HCT116 (cell line): ENCODE results near the gene CAMK2N2. TPM values are rescaled to one million over a fixed set of nuclear protein-coding genes. Genes with fewer than 3 reads are reported as not detected.

Experiments
- ATAC-seq: fragments of 200-7000 bp; cut with Tn5 transposase; 2 replicates; pipeline ENCODE4 v1.9.1; 2020; ENCODE audit warnings: mild to moderate bottlenecking, moderate library complexity
- BruUV-seq: library from RNA; stranded (reverse); fragments of 400-500 nt; replicated peaks from 2 replicates; lab custom pipeline; 2021; lab: Mats Ljungman, UMichigan
- CTCF ChIA-PET: fragments of 300-600 bp; sonication (Branson Sonifier 250); formaldehyde crosslinking; loops from one replicate; lab custom pipeline; 2021; ENCODE audit warnings: antibody characterized with exemption; lab: Charles Lee
- POLR2A ChIA-PET: fragments of 300-600, 350-600 bp; sonication (Branson Sonifier 250); formaldehyde crosslinking; loops from one replicate; lab custom pipeline; 2021; ENCODE audit warnings: antibody characterized with exemption; lab: Charles Lee
- RAD21 ChIA-PET, 2 experiments: fragments of 300-600 bp; sonication (Branson Sonifier 250); formaldehyde crosslinking; loops; one replicate each; lab custom pipeline; 2023; ENCODE audit warnings: low total read pairs in 2 of 2; ENCODE audit not compliant: uncharacterized antibody in 2 of 2, unreplicated experiment in 2 of 2, low non-redundant PET in 1 of 2; lab: Charles Lee
- DNase-seq: peaks from one replicate; pipeline ENCODE4 v3.0.0-alpha.2; 2010; ENCODE audit warnings: low read depth, low spot score
- H2AFZ ChIP-seq: fragments of 200-600 bp; shearing (Covaris generic), sonication (generic); 2 replicates; pipeline ENCODE4 v1.6.1; 2017; ENCODE audit warnings: low read depth, mixed run types, mixed read lengths, antibody characterized with exemption, low read length; ENCODE audit not compliant: poor library complexity, severe bottlenecking
- H3K27ac ChIP-seq: 2 replicates; pipeline ENCODE4 v1.5.1; 2012; ENCODE audit warnings: low read depth, low read length
- H3K27me3 ChIP-seq: fragments of 200-600 bp; sonication (generic); 2 replicates; pipeline ENCODE4 v1.6.1; 2016; ENCODE audit warnings: mixed run types, low read length, mixed read lengths; ENCODE audit not compliant: insufficient read depth
- H3K36me3 ChIP-seq, 2 experiments: fragments of 200-500 bp in 1 of 2; fragments of 200-600 bp in 1 of 2; sonication (Bioruptor generic) in 1 of 2; sonication (generic) in 1 of 2; 2 replicates each; pipeline versions ENCODE4 v1.5.1 to v1.6.1; 2014 to 2016; ENCODE audit warnings: low read length in 2 of 2, inconsistent platforms in 1 of 2, mixed read lengths in 1 of 2, mixed run types in 1 of 2; ENCODE audit not compliant: insufficient read depth in 2 of 2, control insufficient read depth in 1 of 2
- H3K4me1 ChIP-seq, 2 experiments: fragments of 200-600 bp in 1 of 2; sonication (generic) in 1 of 2; 2 replicates each; pipeline versions ENCODE4 v1.5.1 to v1.6.1; 2012 to 2017; ENCODE audit warnings: low read length in 2 of 2, inconsistent platforms in 1 of 2, mild to moderate bottlenecking in 1 of 2, mixed read lengths in 1 of 2, mixed run types in 1 of 2, moderate library complexity in 1 of 2; ENCODE audit not compliant: insufficient read depth in 2 of 2, control insufficient read depth in 1 of 2
- H3K4me2 ChIP-seq: fragments of 200-600 bp; sonication (generic); 2 replicates; pipeline ENCODE4 v1.6.1; 2017; ENCODE audit warnings: mixed run types, low read length, mixed read lengths
- H3K4me3 ChIP-seq, 2 experiments: fragments of 200-600 bp in 1 of 2; sonication (generic) in 1 of 2; replicated peaks in 1 of 2; 2 replicates each; pipeline ENCODE4 v1.5.1; 2011 to 2016; ENCODE audit warnings: low read length in 2 of 2, control low read depth in 1 of 2, low read depth in 1 of 2, mild to moderate bottlenecking in 1 of 2, mixed read lengths in 1 of 2, mixed run types in 1 of 2
- H3K79me2 ChIP-seq: fragments of 200-600 bp; sonication (generic); 2 replicates; pipeline ENCODE4 v1.6.1; 2017; ENCODE audit warnings: mild to moderate bottlenecking, mixed run types, low read length, moderate library complexity, mixed read lengths; ENCODE audit not compliant: insufficient read depth
- H3K9ac ChIP-seq: fragments of 200-600 bp; sonication (generic); 2 replicates; pipeline ENCODE4 v1.6.1; 2016; ENCODE audit warnings: low read length, mixed read lengths
- H3K9me2 ChIP-seq: fragments of 200-600 bp; sonication (generic), shearing (Covaris generic); 2 replicates; pipeline ENCODE4 v1.6.1; 2017; ENCODE audit warnings: mixed run types, mild to moderate bottlenecking, moderate library complexity; ENCODE audit not compliant: insufficient read depth
- H3K9me3 ChIP-seq, 2 experiments: fragments of 200-500 bp in 1 of 2; fragments of 200-600 bp in 1 of 2; sonication (Bioruptor generic) in 1 of 2; sonication (generic) in 1 of 2; 2 replicates each; pipeline ENCODE4 v1.6.1; 2014 to 2017; ENCODE audit warnings: low read length in 2 of 2, mixed read lengths in 2 of 2, inconsistent platforms in 1 of 2, low read depth in 1 of 2, mild to moderate bottlenecking in 1 of 2, mixed run types in 1 of 2, moderate library complexity in 1 of 2; ENCODE audit not compliant: control insufficient read depth in 1 of 2, insufficient read depth in 1 of 2
- H4K20me1 ChIP-seq: fragments of 200-600 bp; sonication (generic), shearing (Covaris generic); 2 replicates; pipeline ENCODE4 v1.6.1; 2017; ENCODE audit warnings: mixed run types, mild to moderate bottlenecking, moderate library complexity; ENCODE audit not compliant: insufficient read depth
- CBX3 ChIP-seq: IDR thresholded peaks from 2 replicates; pipeline ENCODE4 v1.6.1; 2012; ENCODE audit warnings: low read depth
- CEBPB ChIP-seq: IDR thresholded peaks from 2 replicates; pipeline ENCODE4 v1.6.1; 2012; ENCODE audit warnings: low read depth
- EGR1 ChIP-seq: IDR thresholded peaks from 2 replicates; pipeline ENCODE4 v1.6.1; 2012; ENCODE audit warnings: low read depth
- ELF1 ChIP-seq: IDR thresholded peaks from 2 replicates; pipeline ENCODE4 v1.6.1; 2012; ENCODE audit warnings: low read depth, borderline replicate concordance
- EZH2phosphoT487 ChIP-seq: fragments of 200-600 bp; IDR thresholded peaks from 2 replicates; pipeline ENCODE4 v1.6.1; 2018; ENCODE audit warnings: antibody characterized with exemption, borderline replicate concordance
- FOSL1 ChIP-seq: IDR thresholded peaks from 2 replicates; pipeline ENCODE4 v1.6.1; 2012; ENCODE audit warnings: low read depth
- JUND ChIP-seq: IDR thresholded peaks from 2 replicates; pipeline ENCODE4 v1.6.1; 2012
- MAX ChIP-seq: IDR thresholded peaks from 2 replicates; pipeline ENCODE4 v1.6.1; 2012
- POLR2AphosphoS5 ChIP-seq: IDR thresholded peaks from 2 replicates; pipeline ENCODE4 v1.6.1; 2011; ENCODE audit warnings: mild to moderate bottlenecking, low read depth, low read length, moderate library complexity
- RAD21 ChIP-seq: IDR thresholded peaks from 2 replicates; pipeline ENCODE4 v1.6.1; 2012; ENCODE audit warnings: low read depth, mild to moderate bottlenecking
- SIN3A ChIP-seq: IDR thresholded peaks from 2 replicates; pipeline ENCODE4 v1.6.1; 2012; ENCODE audit warnings: low read depth
- SP1 ChIP-seq: IDR thresholded peaks from 2 replicates; pipeline ENCODE4 v1.6.1; 2012; ENCODE audit warnings: low read depth
- SRF ChIP-seq: IDR thresholded peaks from 2 replicates; pipeline ENCODE4 v1.6.1; 2012; ENCODE audit warnings: low read depth
- TCF7L2 ChIP-seq: IDR thresholded peaks from 2 replicates; pipeline ENCODE4 v1.7.0; 2011; ENCODE audit warnings: borderline replicate concordance, inconsistent platforms; ENCODE audit not compliant: insufficient read depth, insufficient read length; ENCODE audit errors: extremely low read depth
- YY1 ChIP-seq: IDR thresholded peaks from 2 replicates; pipeline ENCODE4 v1.6.1; 2011; ENCODE audit warnings: low read length, low read depth, moderate library complexity, mild to moderate bottlenecking; ENCODE audit not compliant: insufficient replicate concordance; ENCODE audit errors: extremely low read depth
- ZFX ChIP-seq: fragments of 450-650 bp; IDR thresholded peaks from 2 replicates; pipeline ENCODE4 v1.6.1; 2017
- ZNF274 ChIP-seq: fragments of 200-500 bp; sonication (Bioruptor generic); IDR thresholded peaks from 2 replicates; pipeline ENCODE4 v1.6.1; 2014; ENCODE audit warnings: mild to moderate bottlenecking, low read depth, low read length, inconsistent platforms
- intact Hi-C: fragments of 100-400 bp; cut with micrococcal nuclease; formaldehyde crosslinking; loops from 2 replicates; pipeline ENCODE4 v1.10.0; 2022
- total RNA-seq: library from RNA; stranded (reverse); gene quantifications from one replicate; pipeline ENCODE4 v1.2.1, GENCODE V29; 2021; ENCODE audit not compliant: unreplicated experiment
- TF ChIP-seq, protein P1 (sequence below), 3 experiments: fragments of 200-600 bp in 1 of 3; sonication (generic) in 1 of 3; IDR thresholded peaks in 2 of 3; conservative IDR thresholded peaks in 1 of 3; 2 replicates each; pipeline ENCODE4 v1.5.1; 2012 to 2017; ENCODE audit warnings: low read depth in 2 of 3, low read length in 2 of 3, antibody characterized with exemption in 1 of 3, borderline replicate concordance in 1 of 3, control low read depth in 1 of 3, mild to moderate bottlenecking in 1 of 3, mixed read lengths in 1 of 3, mixed run types in 1 of 3, moderate library complexity in 1 of 3; ENCODE audit not compliant: insufficient read depth in 1 of 3

Gene CAMK2N2
- total RNA-seq, 1 experiment from 2014 or later, result 5.1 TPM

- ChIA-PET RAD21 (no interaction called here), POLR2A (interaction anchor here (1.0 to 1.2 kb wide), 2 partner anchors 8 to 11 kb away, joined by 3 to 4 read pairs; no protein-coding TSS in a partner anchor), CTCF (interaction anchor here (2.3 kb wide), 1 partner anchor 11 kb away, joined by 9 read pairs; no protein-coding TSS in a partner anchor)
- no peaks in the 10 kb centered on the region for H3K9me3 ChIP-seq
- H3K9me2 ChIP-seq, result no peaks in the 10 kb centered on the region
- no peak overlapping the region for H3K9ac ChIP-seq
- DNase-seq (no peak), ATAC-seq (no peak)
- H3K27ac ChIP-seq, result no peak overlapping the region
- H3K4me1 ChIP-seq, result peaks cover 12 to 17% of the 10 kb centered on the region in 2 experiments
- no peaks in the 10 kb centered on the region for H4K20me1 ChIP-seq
- H2AFZ ChIP-seq, result no peak overlapping the region
- no peak overlapping the region for H3K4me2 ChIP-seq
- no peak for TF ChIP-seq SP1
- TF ChIP-seq RAD21, result no peak
- TF ChIP-seq ELF1, result no peak
- TF ChIP-seq SIN3A, result no peak
- TF ChIP-seq CBX3, result no peak
- TF ChIP-seq CEBPB, result no peak
- no peak for TF ChIP-seq POLR2AphosphoS5
- no peak for TF ChIP-seq EGR1
- TF ChIP-seq YY1, result no peak
- no peaks in the 10 kb centered on the region for H3K27me3 ChIP-seq
- H3K79me2 ChIP-seq, result no peaks in the 10 kb centered on the region
- H3K36me3 ChIP-seq, result peaks cover 11% of the 10 kb centered on the region in 2 experiments; a peak in 3 of 4 replicates
- H3K4me3 ChIP-seq, result no peak overlapping the region
- no TSS peak for BruUV-seq
- intact Hi-C loops, result no loop called here
These were observed 23.0 kb downstream of the CAMK2N2 start for GRCh38 chr3:184238246-184238818.

DNA sequence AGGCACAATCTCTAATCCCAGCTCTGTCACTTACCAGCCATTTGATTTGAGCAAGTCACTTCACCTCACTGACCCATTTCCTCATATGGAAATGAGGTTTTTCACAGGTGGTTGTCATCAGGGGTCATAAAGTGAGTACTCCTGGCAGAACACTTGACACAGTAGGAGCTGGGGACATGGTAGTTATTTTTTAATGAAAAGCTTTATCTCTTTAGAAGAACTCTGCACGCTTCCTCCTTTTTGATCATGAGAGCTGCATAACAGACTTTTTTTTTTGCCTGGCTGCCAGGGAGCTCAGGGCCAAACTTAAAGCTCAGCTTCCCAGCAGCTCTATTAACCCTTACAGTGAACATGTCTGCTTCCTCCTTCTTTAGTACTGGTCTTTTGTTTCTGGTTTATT lies 23.5 kb downstream of the CAMK2N2 start:
- no peaks in the 10 kb centered on the region for H3K27me3 ChIP-seq
- H4K20me1 ChIP-seq, result no peaks in the 10 kb centered on the region
- no TSS peak for BruUV-seq
- no peaks in the 10 kb centered on the region for H3K79me2 ChIP-seq
- intact Hi-C loops, result no loop called here
- no peak overlapping the region for H2AFZ ChIP-seq
- peaks cover 12 to 17% of the 10 kb centered on the region in 2 experiments for H3K4me1 ChIP-seq
- no peak for TF ChIP-seq FOSL1
- no peak for TF ChIP-seq SRF
- no peak for TF ChIP-seq SIN3A
- no peak for TF ChIP-seq ZNF274
- TF ChIP-seq MAX, result no peak
- TF ChIP-seq TCF7L2, result no peak
- no peak for TF ChIP-seq JUND
- no peak for TF ChIP-seq ZFX
- TF ChIP-seq CBX3, result no peak
- TF ChIP-seq, protein P1, sequence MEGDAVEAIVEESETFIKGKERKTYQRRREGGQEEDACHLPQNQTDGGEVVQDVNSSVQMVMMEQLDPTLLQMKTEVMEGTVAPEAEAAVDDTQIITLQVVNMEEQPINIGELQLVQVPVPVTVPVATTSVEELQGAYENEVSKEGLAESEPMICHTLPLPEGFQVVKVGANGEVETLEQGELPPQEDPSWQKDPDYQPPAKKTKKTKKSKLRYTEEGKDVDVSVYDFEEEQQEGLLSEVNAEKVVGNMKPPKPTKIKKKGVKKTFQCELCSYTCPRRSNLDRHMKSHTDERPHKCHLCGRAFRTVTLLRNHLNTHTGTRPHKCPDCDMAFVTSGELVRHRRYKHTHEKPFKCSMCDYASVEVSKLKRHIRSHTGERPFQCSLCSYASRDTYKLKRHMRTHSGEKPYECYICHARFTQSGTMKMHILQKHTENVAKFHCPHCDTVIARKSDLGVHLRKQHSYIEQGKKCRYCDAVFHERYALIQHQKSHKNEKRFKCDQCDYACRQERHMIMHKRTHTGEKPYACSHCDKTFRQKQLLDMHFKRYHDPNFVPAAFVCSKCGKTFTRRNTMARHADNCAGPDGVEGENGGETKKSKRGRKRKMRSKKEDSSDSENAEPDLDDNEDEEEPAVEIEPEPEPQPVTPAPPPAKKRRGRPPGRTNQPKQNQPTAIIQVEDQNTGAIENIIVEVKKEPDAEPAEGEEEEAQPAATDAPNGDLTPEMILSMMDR (IDR thresholded peaks at IDR 0.05 in 2 of 3, conservative IDR thresholded peaks at IDR 0.05 in 1 of 3; ENCODE audit: borderline replicate concordance in 1 of 3, insufficient read depth in 1 of 3, low read depth in 2 of 3, low read length in 2 of 3), result no peak
- no peak for TF ChIP-seq ELF1
- no peak for TF ChIP-seq YY1
- TF ChIP-seq EZH2phosphoT487, result no peak
- no peaks in the 10 kb centered on the region for H3K9me3 ChIP-seq
- DNase-seq (no peak), ATAC-seq (no peak)
- ChIA-PET POLR2A (interaction anchor here (1.0 to 1.2 kb wide), 2 partner anchors 9 to 11 kb away, joined by 3 to 4 read pairs; no protein-coding TSS in a partner anchor), CTCF (interaction anchor here (2.3 kb wide), 1 partner anchor 10 kb away, joined by 9 read pairs; no protein-coding TSS in a partner anchor), RAD21 (no interaction called here)
- H3K36me3 ChIP-seq, result peaks cover 5 to 7% of the 10 kb centered on the region in 2 experiments; a peak in 3 of 4 replicates
- H3K4me2 ChIP-seq, result no peak overlapping the region
- no peaks in the 10 kb centered on the region for H3K9me2 ChIP-seq
- H3K9ac ChIP-seq, result no peak overlapping the region
- H3K27ac ChIP-seq, result no peak overlapping the region
- H3K4me3 ChIP-seq, result no peak overlapping the region
